ENCODE measurements around the gene AHCY.
"Not testable (repeated sequence)": the region's sequence is repeated elsewhere in the genome, so short reads cannot be mapped to it uniquely, and the experiment has no call there.

The AHCY gene

DNA sequence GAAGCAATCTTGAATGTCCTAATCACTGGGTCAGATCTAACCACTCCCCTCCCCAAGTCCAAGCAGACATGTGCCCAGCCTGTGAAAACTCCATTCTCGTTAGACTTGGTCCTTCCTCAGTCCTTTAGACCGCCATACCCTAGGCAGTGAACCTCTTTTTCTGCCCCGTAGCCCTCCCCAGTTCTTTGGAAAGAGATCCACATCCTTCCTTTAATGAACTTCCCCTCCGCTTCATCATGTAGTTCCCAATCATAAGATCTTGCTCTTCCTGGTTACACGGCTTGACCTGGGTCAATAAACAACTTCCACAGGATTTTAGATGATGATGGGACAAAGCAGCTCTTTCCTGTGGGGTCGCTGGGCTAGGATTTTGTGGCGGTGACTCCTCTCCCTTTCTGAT, 9.6 kb downstream of the AHCY start:
- no peak for TF ChIP-seq SUZ12 (IDR thresholded peaks at IDR 0.05; ENCODE audit: extremely low read depth, insufficient read depth, insufficient read length)
- no peak overlapping the region for H3K4me3 ChIP-seq (ENCODE audit: insufficient read length, low read depth)
- peaks cover 79% of the 10 kb centered on the region for H3K36me3 ChIP-seq (ENCODE audit: insufficient read depth, insufficient read length, low read length)
- no peaks in the 10 kb centered on the region for H3K9me3 ChIP-seq (ENCODE audit: insufficient read depth, low read length)
- no peaks in the 10 kb centered on the region for H3K27me3 ChIP-seq (ENCODE audit: insufficient read depth, insufficient read length)
- no peaks in the 10 kb centered on the region for H3K4me1 ChIP-seq (ENCODE audit: insufficient read depth, insufficient read length)
- no peak for DNase-seq (ENCODE audit: low read depth, low spot score)
- H3K9ac ChIP-seq (ENCODE audit: insufficient read length, low read depth) = no peak overlapping the region

DNA sequence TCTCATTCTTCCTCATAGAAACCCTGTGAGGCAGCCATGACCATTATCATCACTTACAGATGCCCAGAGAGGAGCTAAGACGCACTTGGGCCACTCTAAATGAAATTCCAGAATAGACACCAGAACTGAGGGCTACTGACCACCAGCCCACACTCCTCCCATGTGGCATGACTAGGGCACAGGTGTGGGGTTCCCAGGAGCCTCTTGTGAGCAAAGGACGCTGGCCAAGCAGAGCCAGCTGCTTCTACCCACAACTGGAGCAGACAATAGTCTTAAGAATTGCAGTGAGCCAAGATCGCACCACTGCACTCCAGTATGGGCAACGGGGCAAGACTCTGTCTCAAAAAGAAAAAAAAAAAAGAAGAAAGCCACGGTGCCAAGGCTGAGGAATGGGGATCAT, 10.0 kb downstream of the AHCY start:
- no peaks in the 10 kb centered on the region for H3K4me1 ChIP-seq (ENCODE audit: insufficient read depth, insufficient read length)
- peaks cover 84% of the 10 kb centered on the region for H3K36me3 ChIP-seq (ENCODE audit: insufficient read depth, insufficient read length, low read length)
- H3K9me3 ChIP-seq (ENCODE audit: insufficient read depth, low read length) = no peaks in the 10 kb centered on the region
- no peak for DNase-seq (ENCODE audit: low read depth, low spot score)
- TF ChIP-seq YY1 (IDR thresholded peaks at IDR 0.05; ENCODE audit: insufficient read depth, insufficient read length) (no peak), ZNF274 (IDR thresholded peaks at IDR 0.05; ENCODE audit: low read depth, low read length) (no peak), SUZ12 (IDR thresholded peaks at IDR 0.05; ENCODE audit: extremely low read depth, insufficient read depth, insufficient read length) (no peak)
- no peaks in the 10 kb centered on the region for H3K27me3 ChIP-seq (ENCODE audit: insufficient read depth, insufficient read length)
- H3K9ac ChIP-seq (ENCODE audit: insufficient read length, low read depth) = no peak overlapping the region
- H3K4me3 ChIP-seq (ENCODE audit: insufficient read length, low read depth) = no peak overlapping the region

DNA sequence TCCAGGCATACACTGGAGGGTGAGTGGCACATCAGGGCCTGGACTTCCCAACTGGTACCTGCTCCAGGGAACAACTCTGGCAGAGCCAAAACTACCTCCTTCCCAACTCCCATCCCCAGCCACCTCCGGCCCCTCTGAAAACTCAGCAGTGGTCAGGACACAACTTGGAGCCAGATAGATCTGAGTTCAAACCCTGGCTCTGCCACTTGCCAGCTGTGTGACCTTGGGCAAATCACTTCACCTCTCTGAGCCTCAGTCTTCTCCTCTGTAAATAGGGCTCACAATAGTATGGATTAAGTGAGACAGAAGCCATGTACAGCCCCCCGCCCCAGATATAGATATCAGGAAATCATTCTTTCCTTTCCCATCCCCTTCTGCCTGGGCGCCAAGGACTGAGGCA, 10.7 kb downstream of the AHCY start:
- Histone ChIP-seq H3K36me3 (ENCODE audit: insufficient read depth, insufficient read length, low read length) (peaks cover 90% of the 10 kb centered on the region), H3K4me3 (ENCODE audit: insufficient read length, low read depth) (no peak overlapping the region), H3K4me1 (ENCODE audit: insufficient read depth, insufficient read length) (no peaks in the 10 kb centered on the region), H3K9me3 (ENCODE audit: insufficient read depth, low read length) (no peaks in the 10 kb centered on the region), H3K9ac (ENCODE audit: insufficient read length, low read depth) (no peak overlapping the region), H3K27me3 (ENCODE audit: insufficient read depth, insufficient read length) (no peaks in the 10 kb centered on the region)
- TF ChIP-seq ZNF274 (IDR thresholded peaks at IDR 0.05; ENCODE audit: low read depth, low read length) = no peak
- TF ChIP-seq SUZ12 (IDR thresholded peaks at IDR 0.05; ENCODE audit: extremely low read depth, insufficient read depth, insufficient read length) = no peak
- no peak for TF ChIP-seq YY1 (IDR thresholded peaks at IDR 0.05; ENCODE audit: insufficient read depth, insufficient read length)
- no peak for DNase-seq (ENCODE audit: low read depth, low spot score)

DNA sequence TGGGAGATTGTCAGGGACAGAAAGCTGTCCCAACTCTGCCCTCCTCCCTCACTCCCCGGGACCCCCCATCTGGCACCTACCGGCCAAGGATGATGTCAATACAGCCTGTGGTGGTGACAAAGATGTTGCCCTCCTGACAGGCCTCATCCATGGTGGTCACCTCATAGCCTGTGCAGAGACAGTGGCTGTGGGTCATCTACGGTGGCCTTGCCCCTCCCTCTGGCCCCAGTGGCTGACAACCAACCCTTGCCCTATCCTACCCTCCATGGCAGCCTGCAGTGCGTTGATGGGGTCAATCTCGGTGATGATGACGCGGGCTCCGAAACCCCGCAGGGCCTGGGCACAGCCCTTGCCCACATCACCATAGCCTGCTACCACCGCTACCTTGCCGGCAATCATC, 12.7 kb downstream of the AHCY start:
- H3K36me3 ChIP-seq (ENCODE audit: insufficient read depth, insufficient read length, low read length) = peaks cover 94% of the 10 kb centered on the region
- no peak overlapping the region for H3K4me3 ChIP-seq (ENCODE audit: insufficient read length, low read depth)

DNA sequence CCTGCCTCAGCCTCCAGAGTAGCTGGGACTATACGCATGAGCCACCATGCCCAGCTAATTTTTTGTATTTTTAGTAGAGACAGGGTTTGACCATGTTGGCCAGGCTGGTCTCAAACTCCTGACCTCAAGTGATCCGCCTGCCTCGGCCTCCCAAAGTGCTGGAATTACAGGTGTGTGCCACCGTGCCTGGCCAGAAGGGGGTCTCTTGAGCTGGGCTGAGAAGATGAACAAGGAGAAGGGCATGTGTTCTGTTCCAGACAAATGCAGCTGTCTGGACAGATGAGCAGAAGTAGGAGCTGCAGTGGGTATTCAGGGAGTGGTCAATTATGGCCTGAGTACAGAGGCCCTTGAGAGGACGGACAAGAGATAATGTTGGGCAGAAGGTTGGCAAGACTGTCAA, 15.7 kb downstream of the AHCY start:
- H3K9me3 ChIP-seq (ENCODE audit: insufficient read depth, low read length); H3K4me1 ChIP-seq (ENCODE audit: insufficient read depth, insufficient read length); DNase-seq (ENCODE audit: low read depth, low spot score); H3K4me3 ChIP-seq (ENCODE audit: insufficient read length, low read depth); H3K9ac ChIP-seq (ENCODE audit: insufficient read length, low read depth); H3K27me3 ChIP-seq (ENCODE audit: insufficient read depth, insufficient read length): not testable (repeated sequence)
- H3K36me3 ChIP-seq (ENCODE audit: insufficient read depth, insufficient read length, low read length) = peaks cover 93% of the 10 kb centered on the region

More for the DNA sequence above, 12.7 kb downstream of the AHCY start:
- Histone ChIP-seq H3K9me3 (ENCODE audit: insufficient read depth, low read length) (no peaks in the 10 kb centered on the region), H3K9ac (ENCODE audit: insufficient read length, low read depth) (no peak overlapping the region), H3K4me1 (ENCODE audit: insufficient read depth, insufficient read length) (no peaks in the 10 kb centered on the region), H3K27me3 (ENCODE audit: insufficient read depth, insufficient read length) (no peaks in the 10 kb centered on the region)
- no peak for DNase-seq (ENCODE audit: low read depth, low spot score)
- TF ChIP-seq ZNF274 (IDR thresholded peaks at IDR 0.05; ENCODE audit: low read depth, low read length) (no peak), YY1 (IDR thresholded peaks at IDR 0.05; ENCODE audit: insufficient read depth, insufficient read length) (no peak), SUZ12 (IDR thresholded peaks at IDR 0.05; ENCODE audit: extremely low read depth, insufficient read depth, insufficient read length) (no peak)

DNA sequence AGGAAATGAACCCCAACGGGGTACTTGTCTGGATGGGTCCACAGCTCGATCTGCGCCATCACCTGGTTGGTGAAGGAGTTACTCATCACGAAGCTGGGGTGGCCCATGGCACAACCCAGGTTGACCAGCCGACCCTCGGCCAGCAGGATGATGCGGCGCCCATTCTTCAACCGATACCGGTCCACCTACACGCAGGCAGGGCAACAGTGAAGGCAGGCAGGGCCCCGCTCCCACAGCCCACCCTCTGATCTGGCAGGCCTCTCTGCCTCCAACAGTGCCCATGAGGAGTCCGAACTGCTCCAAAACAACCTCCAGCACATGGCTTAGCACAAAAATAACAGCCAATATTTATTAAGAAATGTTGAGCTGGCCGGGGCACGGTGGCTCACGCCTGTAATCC, 17.7 kb downstream of the AHCY start:
- Histone ChIP-seq H3K4me1 (ENCODE audit: insufficient read depth, insufficient read length) (no peaks in the 10 kb centered on the region), H3K36me3 (ENCODE audit: insufficient read depth, insufficient read length, low read length) (peaks cover 92% of the 10 kb centered on the region), H3K4me3 (ENCODE audit: insufficient read length, low read depth) (no peak overlapping the region), H3K27me3 (ENCODE audit: insufficient read depth, insufficient read length) (no peaks in the 10 kb centered on the region), H3K9me3 (ENCODE audit: insufficient read depth, low read length) (no peaks in the 10 kb centered on the region), H3K9ac (ENCODE audit: insufficient read length, low read depth) (no peak overlapping the region)
- no peak for TF ChIP-seq ZNF274 (IDR thresholded peaks at IDR 0.05; ENCODE audit: low read depth, low read length)
- TF ChIP-seq YY1 (IDR thresholded peaks at IDR 0.05; ENCODE audit: insufficient read depth, insufficient read length) = no peak
- no peak for TF ChIP-seq SUZ12 (IDR thresholded peaks at IDR 0.05; ENCODE audit: extremely low read depth, insufficient read depth, insufficient read length)
- no peak for DNase-seq (ENCODE audit: low read depth, low spot score)

DNA sequence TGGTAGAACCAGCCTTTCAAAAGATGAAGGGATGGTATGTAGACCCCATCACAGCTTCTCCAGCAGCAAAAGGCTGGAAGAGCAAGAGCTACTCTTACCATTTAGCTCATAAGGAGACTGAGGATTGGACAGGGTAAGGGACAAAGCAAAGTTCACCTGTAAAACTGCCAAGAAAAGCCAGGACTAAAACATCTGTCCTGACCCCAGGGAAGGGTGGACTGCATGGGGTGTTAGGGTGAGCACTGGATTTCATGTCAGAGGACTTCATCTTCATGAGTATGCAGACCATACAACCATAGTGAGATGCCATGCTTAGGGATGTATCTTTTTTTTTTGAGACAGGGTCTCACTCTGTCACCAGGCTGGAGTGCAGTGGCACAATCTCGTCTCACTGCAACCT, 19.3 kb downstream of the AHCY start:
- Histone ChIP-seq H3K9me3 (ENCODE audit: insufficient read depth, low read length) (no peaks in the 10 kb centered on the region), H3K4me3 (ENCODE audit: insufficient read length, low read depth) (no peak overlapping the region), H3K9ac (ENCODE audit: insufficient read length, low read depth) (no peak overlapping the region), H3K27me3 (ENCODE audit: insufficient read depth, insufficient read length) (no peaks in the 10 kb centered on the region), H3K4me1 (ENCODE audit: insufficient read depth, insufficient read length) (no peaks in the 10 kb centered on the region), H3K36me3 (ENCODE audit: insufficient read depth, insufficient read length, low read length) (peaks cover 95% of the 10 kb centered on the region)
- no peak for TF ChIP-seq YY1 (IDR thresholded peaks at IDR 0.05; ENCODE audit: insufficient read depth, insufficient read length)
- no peak for TF ChIP-seq ZNF274 (IDR thresholded peaks at IDR 0.05; ENCODE audit: low read depth, low read length)
- TF ChIP-seq SUZ12 (IDR thresholded peaks at IDR 0.05; ENCODE audit: extremely low read depth, insufficient read depth, insufficient read length) = no peak
- DNase-seq (ENCODE audit: low read depth, low spot score) = no peak

DNA sequence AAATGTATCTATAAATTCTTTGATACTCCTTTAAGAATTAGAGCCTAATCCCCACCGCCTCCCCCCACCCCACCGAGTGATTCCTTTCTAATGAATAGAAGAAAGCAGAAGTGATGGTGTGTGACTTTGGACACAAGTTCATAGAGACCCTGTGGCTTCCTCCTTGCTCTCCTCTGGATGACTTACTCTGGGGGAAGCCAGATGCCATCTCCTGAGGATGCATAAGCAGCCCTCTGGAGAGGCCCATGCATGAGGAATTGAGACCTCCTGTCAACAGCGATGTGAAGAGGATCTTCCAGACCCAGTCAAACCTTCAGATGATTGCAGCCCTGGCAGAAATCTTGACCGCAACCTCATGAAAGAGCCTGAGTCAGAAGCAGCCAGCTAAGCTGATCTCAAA, 21.1 kb downstream of the AHCY start:
- DNase-seq (ENCODE audit: low read depth, low spot score) = no peak
- Histone ChIP-seq H3K27me3 (ENCODE audit: insufficient read depth, insufficient read length) (no peaks in the 10 kb centered on the region), H3K4me3 (ENCODE audit: insufficient read length, low read depth) (no peak overlapping the region), H3K36me3 (ENCODE audit: insufficient read depth, insufficient read length, low read length) (peaks cover 93% of the 10 kb centered on the region), H3K4me1 (ENCODE audit: insufficient read depth, insufficient read length) (no peaks in the 10 kb centered on the region), H3K9ac (ENCODE audit: insufficient read length, low read depth) (no peak overlapping the region), H3K9me3 (ENCODE audit: insufficient read depth, low read length) (no peaks in the 10 kb centered on the region)
- TF ChIP-seq SUZ12 (IDR thresholded peaks at IDR 0.05; ENCODE audit: extremely low read depth, insufficient read depth, insufficient read length) (no peak), ZNF274 (IDR thresholded peaks at IDR 0.05; ENCODE audit: low read depth, low read length) (no peak), YY1 (IDR thresholded peaks at IDR 0.05; ENCODE audit: insufficient read depth, insufficient read length) (no peak)

Measured in NT2/D1 (cell line).